Right cardiac atrium (tissue), 5 donors: Measurements from ENCODE around the gene CEACAM8. TPM values are rescaled to one million over a fixed set of nuclear protein-coding genes. Genes with fewer than 3 reads are reported as not detected.
"Not testable (repeated sequence)": the region's sequence is repeated elsewhere in the genome, so short reads cannot be mapped to it uniquely, and the experiment has no call there.

ENCODE experiments used
- ATAC-seq, 2 donors: fragments of 200-7000 bp; cut with Tn5 transposase; one replicate each; pipeline versions ENCODE4 v1.8.0 to v1.9.1; 2020; ENCODE audit warnings: moderate library complexity in 2 of 2, mild to moderate bottlenecking in 1 of 2
- DNase-seq, 3 donors: peaks; one replicate each; pipeline ENCODE4 v3.0.0-alpha.2; 2020
- H3K27ac ChIP-seq: one replicate; pipeline ENCODE4 v1.5.1; 2013; ENCODE audit warnings: mild to moderate bottlenecking, low read length, control low read depth, moderate library complexity
- H3K27me3 ChIP-seq: one replicate; pipeline ENCODE4 v1.6.1; 2013; ENCODE audit not compliant: control insufficient read depth, insufficient read depth
- H3K4me1 ChIP-seq: one replicate; pipeline ENCODE4 v1.6.1; 2013; ENCODE audit warnings: low read length; ENCODE audit not compliant: control insufficient read depth, insufficient read depth
- H3K4me3 ChIP-seq: one replicate; pipeline ENCODE4 v1.5.1; 2013; ENCODE audit warnings: low read length, control low read depth
- H3K9me3 ChIP-seq: one replicate; pipeline ENCODE4 v1.6.1; 2013; ENCODE audit warnings: low read length; ENCODE audit not compliant: control insufficient read depth
- WGBS: extraction: QIAGEN DNeasy Blood & Tissue Kit; methylation state at CpG from one replicate; pipeline ENCODE4 v1.1.7; 2013; 5-methylcytosine and 5-hydroxymethylcytosine counted together
- intact Hi-C, 4 donors: fragments of 100-400 bp; cut with DNase I; formaldehyde crosslinking; loops; one replicate each; pipeline versions ENCODE4 v1.11.0 to v1.14.0; 2022 to 2023
- polyA plus RNA-seq: library from polyadenylated mRNA; stranded (reverse); fragments of 200-250 nt; gene quantifications from one replicate; pipeline ENCODE4 v1.2.3, GENCODE V29; 2013
- total RNA-seq, 4 donors: library from RNA; stranded (reverse); fragmentation: NEBNext Ultra II Directional; extraction: Animal tissue kit (Norgen Biotek cat#: 25700); gene quantifications; one replicate each; pipeline ENCODE4 v1.2.1, GENCODE V29; 2021
- donor health status: healthy with polysubstance abuse.
- donor health status: DM: no; HTN: yes; CAD: no.
- donor health status: DM: no; HTN: no; CAD: no.
- donor health status: DM: no; HTN: yes; CAD: no; lungs with severe emphysema.
- donor health status: DM: yes; HTN: yes; CAD: no.

The CEACAM8 gene
- total and polyA plus RNA-seq, 5 donors, result not detected

- intact Hi-C loops, H3K27me3 ChIP-seq, H3K27ac ChIP-seq, H3K4me3 ChIP-seq, DNase-seq, H3K4me1 ChIP-seq, H3K9me3 ChIP-seq, ATAC-seq: not testable (repeated sequence)
- 95% methylated on average over 31 of the region's 33 CpGs for WGBS
Measured at GRCh38 chr19:42610401-42610915, 15.7 kb upstream of the CEACAM8 start.

DNA sequence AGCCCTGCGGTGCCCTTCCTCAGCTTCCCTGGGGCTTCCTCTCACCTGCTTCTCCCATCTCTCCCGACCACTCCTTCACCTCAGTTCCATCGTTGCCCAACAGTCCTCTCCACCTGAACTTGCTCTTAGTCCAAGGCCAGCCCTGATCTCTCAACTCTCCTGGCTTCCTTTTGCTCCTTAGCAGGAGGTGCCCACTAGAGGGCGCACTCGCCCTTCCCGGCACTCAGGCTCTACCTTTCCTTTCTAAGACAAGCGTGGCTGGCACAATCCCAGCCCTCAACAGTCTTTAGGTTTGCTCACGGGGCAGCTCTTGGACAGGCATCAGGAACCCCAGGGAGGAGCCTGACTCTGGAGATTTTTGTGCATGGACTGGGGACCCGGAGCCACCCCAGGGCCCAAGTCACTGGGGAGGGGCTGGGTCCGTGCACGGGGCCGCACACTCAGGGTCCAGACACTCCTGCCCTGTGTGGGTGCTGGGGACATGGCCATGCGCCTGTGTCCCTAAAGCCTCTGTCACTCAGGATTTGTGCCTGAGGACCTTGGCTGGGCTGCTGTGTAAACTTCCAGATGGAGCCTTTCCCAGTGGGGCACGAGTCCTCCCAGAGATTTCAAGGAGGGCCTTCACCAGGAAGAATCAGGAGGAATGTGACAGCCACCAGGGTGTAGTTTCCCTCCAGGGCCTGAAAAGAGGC, 12.1 kb upstream of the CEACAM8 start:
- no peak overlapping the region for H3K4me3 ChIP-seq
- DNase-seq (peak; percentile 41 to 79 (median 70)), ATAC-seq (peak; percentile 36 to 61)
- H3K27ac ChIP-seq, result no peak overlapping the region
- intact Hi-C loops, result no loop called here
- H3K27me3 ChIP-seq, result no peaks in the 10 kb centered on the region
- WGBS, result 36% methylated on average over 14 of the region's 14 CpGs
- no peaks in the 10 kb centered on the region for H3K9me3 ChIP-seq
- H3K4me1 ChIP-seq, result no peaks in the 10 kb centered on the region

DNA sequence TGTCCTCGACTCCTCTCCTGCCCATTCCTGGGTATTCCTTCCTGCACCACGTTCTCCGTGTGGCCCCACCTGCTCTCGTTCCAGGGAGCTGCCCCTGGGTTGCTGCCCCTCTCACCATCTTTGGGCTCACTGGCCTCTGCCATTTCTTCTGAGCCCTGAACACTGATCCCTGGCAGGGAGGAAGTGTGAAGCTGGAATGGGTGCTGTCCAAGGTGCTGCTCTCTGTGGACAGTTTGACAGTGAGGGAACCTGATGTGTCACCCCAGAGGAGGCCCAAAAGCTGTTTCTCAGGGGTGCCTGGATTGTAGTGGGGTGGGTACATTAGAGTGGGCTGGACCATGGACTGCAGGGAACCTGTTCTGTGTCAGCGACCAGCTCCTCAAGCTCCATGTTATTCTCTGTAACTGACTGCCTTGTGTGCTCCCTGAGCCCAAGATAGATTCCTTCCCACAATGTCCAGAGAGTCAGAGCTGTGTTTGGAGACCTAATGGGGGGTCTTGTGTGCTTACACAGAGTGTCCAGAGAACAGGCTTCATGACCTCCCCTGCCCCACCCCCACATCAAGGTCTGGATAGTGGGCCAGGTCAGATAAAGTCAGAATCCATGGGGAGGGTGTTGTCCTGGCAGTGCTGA, 7.2 kb upstream of the CEACAM8 start:
- WGBS, result 27% methylated on average over 5 of the region's 5 CpGs
- ATAC-seq (no peak), DNase-seq (no peak)
- Histone ChIP-seq H3K4me1 (no peaks in the 10 kb centered on the region), H3K9me3 (no peaks in the 10 kb centered on the region), H3K4me3 (no peak overlapping the region), H3K27me3 (no peaks in the 10 kb centered on the region), H3K27ac (no peak overlapping the region)
- intact Hi-C loops, result no loop called here

GRCh38 chr19:42596391-42597072, 1.8 kb upstream of the CEACAM8 start:
- Histone ChIP-seq H3K4me3 (no peak overlapping the region), H3K27ac (no peak overlapping the region), H3K4me1 (no peaks in the 10 kb centered on the region), H3K27me3 (no peaks in the 10 kb centered on the region), H3K9me3 (no peaks in the 10 kb centered on the region)
- peak in 1 of 2 donors; percentile 71 for ATAC-seq
- peak; percentile 21 to 66 (median 60) for DNase-seq
- intact Hi-C loops, result no loop called here
- 16% methylated on average over 16 of the region's 16 CpGs for WGBS

DNA sequence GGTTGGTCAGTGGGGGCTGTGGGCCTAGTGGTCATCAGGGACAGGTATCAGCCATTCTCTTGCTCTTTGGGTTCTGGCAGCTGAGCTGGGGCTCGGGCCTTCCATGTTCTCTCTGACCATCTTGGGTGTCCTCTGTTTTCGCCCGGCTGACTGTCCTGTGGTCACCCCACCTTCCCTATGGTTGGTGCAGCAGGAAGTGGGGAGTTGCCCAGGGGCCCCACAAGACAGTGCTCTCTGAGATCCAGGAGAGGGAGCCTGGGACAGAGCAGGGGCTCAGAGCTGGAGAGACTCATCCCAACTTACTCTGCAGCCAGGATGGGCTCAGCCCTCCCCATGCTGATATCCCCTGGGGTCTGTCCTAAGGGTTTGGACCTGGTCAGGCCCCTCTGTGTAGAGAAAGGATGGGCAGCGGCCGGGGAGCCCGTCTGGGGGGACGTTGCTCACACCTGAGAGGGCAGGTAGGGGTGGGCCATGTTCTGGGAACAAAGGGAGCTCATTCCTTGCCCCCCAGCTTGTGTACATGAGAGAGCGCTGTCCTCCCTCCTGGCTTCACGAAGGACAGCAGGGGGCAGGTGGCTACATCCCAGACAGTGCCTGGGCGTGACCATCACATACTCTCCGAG, 937 bp upstream of the CEACAM8 start:
- H3K4me1 ChIP-seq, result no peaks in the 10 kb centered on the region
- H3K27me3 ChIP-seq, result no peaks in the 10 kb centered on the region
- H3K27ac ChIP-seq, result no peak overlapping the region
- intact Hi-C loops, result no loop called here
- 78% methylated on average over 11 of the region's 11 CpGs for WGBS
- no peak overlapping the region for H3K4me3 ChIP-seq
- H3K9me3 ChIP-seq, result no peaks in the 10 kb centered on the region
- ATAC-seq, result peak in 1 of 2 donors; percentile 32
- no peak for DNase-seq

DNA sequence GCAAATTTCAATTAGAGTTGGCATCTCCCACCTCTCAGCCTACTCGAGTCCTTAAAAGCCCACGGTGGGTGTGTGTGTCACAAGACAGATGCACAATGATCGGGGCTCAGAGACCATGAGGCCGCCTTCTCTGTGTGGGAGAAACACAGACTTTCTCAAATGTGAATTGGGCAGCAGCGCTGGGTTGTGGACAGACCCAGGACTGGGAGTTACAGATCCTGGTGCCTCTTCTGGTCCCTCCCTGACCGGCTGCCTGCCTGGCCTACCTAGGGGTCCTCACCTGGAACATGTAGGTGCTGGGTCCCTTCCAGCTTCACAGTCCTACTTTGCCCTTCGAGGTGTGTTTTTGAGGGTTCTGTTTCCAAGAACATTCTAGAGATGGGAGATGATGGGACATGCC, 4.9 kb downstream of the CEACAM8 start:
- DNase-seq (no peak), ATAC-seq (no peak)
- Histone ChIP-seq H3K9me3 (no peaks in the 10 kb centered on the region), H3K4me1 (no peaks in the 10 kb centered on the region), H3K4me3 (no peak overlapping the region), H3K27ac (no peak overlapping the region), H3K27me3 (no peaks in the 10 kb centered on the region)
- intact Hi-C loops, result no loop called here
- WGBS, result 86% methylated on average over 7 of the region's 7 CpGs

DNA sequence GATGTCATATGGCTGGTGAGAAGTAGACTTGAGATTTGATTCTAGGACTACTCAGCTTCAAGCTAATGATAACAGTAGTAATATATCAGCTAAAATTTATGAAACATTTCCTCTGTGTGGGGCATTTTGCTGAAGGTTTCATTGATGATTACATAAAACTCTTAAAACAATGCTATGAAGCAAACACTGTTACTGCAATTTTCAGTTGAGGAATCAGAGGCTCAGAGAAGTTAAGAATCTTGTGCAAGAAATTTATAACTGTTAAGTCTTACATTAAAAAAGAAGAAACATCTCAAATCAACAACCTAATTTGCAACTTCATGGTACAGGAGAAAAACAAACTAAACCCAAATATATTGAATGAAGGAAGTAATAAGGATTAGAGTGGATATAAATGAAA, 10.3 kb downstream of the CEACAM8 start:
- intact Hi-C loops, result no loop called here
- no peaks in the 10 kb centered on the region for H3K9me3 ChIP-seq
- no peak for ATAC-seq
- no peak for DNase-seq
- H3K27ac ChIP-seq, result no peak overlapping the region
- H3K4me3 ChIP-seq, result no peak overlapping the region
- no peaks in the 10 kb centered on the region for H3K4me1 ChIP-seq
- no peaks in the 10 kb centered on the region for H3K27me3 ChIP-seq

GRCh38 chr19:42577016-42577415, 17.7 kb downstream of the CEACAM8 start:
- WGBS, result 85% methylated on average over 1 of the region's 1 CpG

DNA sequence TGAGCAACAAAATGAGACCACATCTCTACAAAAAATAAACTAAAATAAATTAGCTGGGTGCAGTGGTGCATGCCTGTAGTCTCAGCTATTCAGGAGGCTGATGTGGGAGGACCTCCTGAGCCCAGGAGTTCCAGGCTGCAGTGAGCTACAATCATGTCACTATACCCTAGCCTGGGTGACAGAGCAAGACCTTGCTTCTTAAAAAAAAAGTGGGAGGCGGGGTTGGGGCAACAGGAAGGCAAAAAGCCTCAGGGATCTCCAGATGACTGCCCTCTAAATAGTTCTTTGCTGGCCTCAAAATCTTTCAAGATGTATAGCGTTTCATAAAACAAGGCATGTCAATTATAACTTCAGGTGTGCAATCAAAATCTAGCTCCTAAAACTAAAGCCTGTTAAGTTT, 18.5 kb downstream of the CEACAM8 start:
- 78% methylated on average over 2 of the region's 2 CpGs for WGBS
- Histone ChIP-seq H3K4me3 (no peak overlapping the region), H3K4me1 (no peaks in the 10 kb centered on the region), H3K27ac (no peak overlapping the region), H3K9me3 (no peaks in the 10 kb centered on the region), H3K27me3 (no peaks in the 10 kb centered on the region)
- DNase-seq, result no peak
- intact Hi-C loops, result no loop called here
- no peak for ATAC-seq

More at GRCh38 chr19:42577016-42577415, 17.7 kb downstream of the CEACAM8 start:
- ATAC-seq (no peak), DNase-seq (no peak)
- no peaks in the 10 kb centered on the region for H3K4me1 ChIP-seq
- H3K9me3 ChIP-seq, result no peaks in the 10 kb centered on the region
- H3K4me3 ChIP-seq, result no peak overlapping the region
- H3K27me3 ChIP-seq, result no peaks in the 10 kb centered on the region
- intact Hi-C loops, result no loop called here
- no peak overlapping the region for H3K27ac ChIP-seq

- H3K4me1 ChIP-seq, result no peaks in the 10 kb centered on the region
- no peak for ATAC-seq
- H3K27me3 ChIP-seq, result no peaks in the 10 kb centered on the region
- 34% methylated on average over 1 of the region's 1 CpG for WGBS
- H3K27ac ChIP-seq, result no peak overlapping the region
- no peak overlapping the region for H3K4me3 ChIP-seq
- DNase-seq, result no peak
- no peaks in the 10 kb centered on the region for H3K9me3 ChIP-seq
- intact Hi-C loops, result no loop called here
Measured at GRCh38 chr19:42573642-42574041, 21.1 kb downstream of the CEACAM8 start.

GRCh38 chr19:42571116-42571515, 23.6 kb downstream of the CEACAM8 start:
- WGBS, result 51% methylated on average over 2 of the region's 2 CpGs
- intact Hi-C loops, result no loop called here
- no peaks in the 10 kb centered on the region for H3K9me3 ChIP-seq
- DNase-seq, result no peak
- no peaks in the 10 kb centered on the region for H3K27me3 ChIP-seq
- H3K4me3 ChIP-seq, result no peak overlapping the region
- no peak overlapping the region for H3K27ac ChIP-seq
- H3K4me1 ChIP-seq, result no peaks in the 10 kb centered on the region
- ATAC-seq, result no peak
